ENCODE results near the gene FBXO3.

DNA sequence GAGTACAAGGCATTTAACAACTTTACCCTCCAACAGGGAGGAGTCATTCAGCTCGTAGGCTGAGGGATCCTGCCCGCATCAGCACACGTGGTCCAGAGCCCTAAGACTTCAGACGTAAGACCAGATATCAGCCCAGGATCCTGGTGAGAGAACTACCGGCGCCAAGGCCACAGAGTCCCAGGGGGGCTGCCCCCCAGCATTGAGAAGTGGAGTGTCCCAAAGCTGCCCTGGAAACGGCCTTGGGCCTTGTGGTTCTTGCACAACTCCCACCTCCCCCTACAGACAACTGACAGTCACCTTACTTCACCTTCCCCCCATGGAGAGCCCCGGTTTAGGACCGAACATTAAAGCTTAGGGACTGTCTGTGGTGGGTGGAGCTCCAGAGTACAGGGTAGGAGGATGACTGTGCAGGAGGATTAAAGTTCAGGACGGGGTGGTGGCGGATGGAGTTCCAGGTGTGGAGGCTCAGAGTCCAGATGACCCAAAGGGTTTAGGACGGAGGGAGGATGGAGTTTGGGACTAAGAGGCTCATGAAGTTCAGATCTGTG, 74.7 kb downstream of the FBXO3 start:
- TF ChIP-seq CTCF (IDR thresholded peaks at IDR 0.05) (no peak), POLR2AphosphoS5 (IDR thresholded peaks at IDR 0.05) (no peak), EP300 (IDR thresholded peaks at IDR 0.05) (no peak), POLR2A (IDR thresholded peaks at IDR 0.05; ENCODE audit: low read depth) (no peak)
